ENCODE results near the gene GNG7. TPM values are rescaled to one million over a fixed set of nuclear protein-coding genes. Genes with fewer than 3 reads are reported as not detected.

GNG7 gene
- total and polyA plus RNA-seq, 10 of the 15 experiments (the other 5 are each of a cell fraction or from before 2014, with no cell fraction given), result 1.9 to 13.6 (median 6.5) TPM

- no peak for TF ChIP-seq GABPA (IDR thresholded peaks at IDR 0.05; ENCODE audit: low read depth)
- peak; percentile 88 for TF ChIP-seq TCF12 (IDR thresholded peaks at IDR 0.05; ENCODE audit: low read depth, low read length)
- no peak for TF ChIP-seq ATF2 (IDR thresholded peaks at IDR 0.05; ENCODE audit: low read length)
- TF ChIP-seq ASH2L (IDR thresholded peaks at IDR 0.05; ENCODE audit: borderline replicate concordance, low read depth), result no peak
- TF ChIP-seq USF2 (IDR thresholded peaks at IDR 0.05; ENCODE audit: borderline replicate concordance, low read depth, low read length), result no peak
- TF ChIP-seq CREM (IDR thresholded peaks at IDR 0.05; ENCODE audit: low read depth), result no peak
- TF ChIP-seq JUNB (IDR thresholded peaks at IDR 0.05), result no peak
- TF ChIP-seq BCL11A (IDR thresholded peaks at IDR 0.05; ENCODE audit: low read depth, low read length), result no peak
- TF ChIP-seq ZBED1 (IDR thresholded peaks at IDR 0.05; ENCODE audit: borderline replicate concordance), result no peak
- no peak for TF ChIP-seq MEF2A (IDR thresholded peaks at IDR 0.05; ENCODE audit: insufficient read depth, low read depth, low read length)
- TF ChIP-seq ZBTB4 (CRISPR knock-in tag; IDR thresholded peaks at IDR 0.05), result no peak
- no peak for TF ChIP-seq NFIC (IDR thresholded peaks at IDR 0.05; ENCODE audit: low read depth, low read length)
- TF ChIP-seq ZNF622 (IDR thresholded peaks at IDR 0.05), result no peak
- TF ChIP-seq ZNF592 (IDR thresholded peaks at IDR 0.05), result peak; percentile 34; the same call in 1 of the 2 replicates
- no peak for TF ChIP-seq NR2C1 (IDR thresholded peaks at IDR 0.05)
- TF ChIP-seq CTCF (IDR thresholded peaks at IDR 0.05 in 2 of 3, conservative IDR thresholded peaks at IDR 0.05 in 1 of 3; ENCODE audit: control insufficient read depth in 2 of 3, extremely low read depth in 1 of 3, insufficient read depth in 1 of 3, low read depth in 3 of 3, low read length in 3 of 3), result peak; percentile 81 to 98 (median 90)
- peak; percentile 95 for TF ChIP-seq PKNOX1 (IDR thresholded peaks at IDR 0.05)
- TF ChIP-seq SIX5 (IDR thresholded peaks at IDR 0.05; ENCODE audit: low read depth, low read length, severe bottlenecking), result no peak
- TF ChIP-seq SMAD5 (IDR thresholded peaks at IDR 0.05; ENCODE audit: low read depth), result no peak
Measured at GRCh38 chr19:2648528-2648937, 54.0 kb downstream of the GNG7 start (continued).

All from GM12878 (cell line).